HG03442 (cell line): ENCODE data around the gene ANKRD6.
"Not testable (repeated sequence)": the region's sequence is repeated elsewhere in the genome, so short reads cannot be mapped to it uniquely, and the experiment has no call there.

ENCODE experiments used
- ATAC-seq: cut with Tn5 transposase; IDR thresholded peaks from one replicate; pipeline ENCODE4 v1.9.1; 2021; ENCODE audit warnings: mild to moderate bottlenecking, moderate library complexity; ENCODE audit not compliant: unreplicated experiment

The ANKRD6 gene

GRCh38 chr6:89641581-89641980 is 208.6 kb downstream of the ANKRD6 start:
- ATAC-seq, result not testable (repeated sequence)

GRCh38 chr6:89642956-89643355 is 210.0 kb downstream of the ANKRD6 start:
- ATAC-seq, result no peak

- ATAC-seq, result no peak
Measured at GRCh38 chr6:89643406-89643805, 210.5 kb downstream of the ANKRD6 start.

- ATAC-seq, result no peak
Measured at GRCh38 chr6:89644864-89645263, 211.9 kb downstream of the ANKRD6 start.

GRCh38 chr6:89649682-89650081 is 216.7 kb downstream of the ANKRD6 start:
- ATAC-seq, result no peak

- no peak for ATAC-seq
Measured at GRCh38 chr6:89650579-89650978, 217.6 kb downstream of the ANKRD6 start.

GRCh38 chr6:89655122-89655521 is 222.2 kb downstream of the ANKRD6 start:
- ATAC-seq, result no peak

- no peak for ATAC-seq
Measured at GRCh38 chr6:89657445-89658158, 224.7 kb downstream of the ANKRD6 start.

- ATAC-seq, result no peak
Measured at GRCh38 chr6:89660981-89661380, 228.0 kb downstream of the ANKRD6 start.

GRCh38 chr6:89661559-89661958 is 228.6 kb downstream of the ANKRD6 start:
- ATAC-seq, result no peak

GRCh38 chr6:89662659-89663223 is 229.8 kb downstream of the ANKRD6 start:
- no peak for ATAC-seq

- ATAC-seq, result no peak
Measured at GRCh38 chr6:89667872-89668556, 235.1 kb downstream of the ANKRD6 start.

- ATAC-seq, result no peak
Measured at GRCh38 chr6:89669002-89669401, 236.1 kb downstream of the ANKRD6 start.

GRCh38 chr6:89670935-89671565 is 238.1 kb downstream of the ANKRD6 start:
- ATAC-seq, result no peak

GRCh38 chr6:89675949-89676748 is 243.2 kb downstream of the ANKRD6 start:
- no peak for ATAC-seq

GRCh38 chr6:89678531-89678930 is 245.6 kb downstream of the ANKRD6 start:
- ATAC-seq, result no peak

GRCh38 chr6:89679215-89680120 is 246.5 kb downstream of the ANKRD6 start:
- ATAC-seq, result no peak

- no peak for ATAC-seq
Measured at GRCh38 chr6:89680150-89680549, 247.2 kb downstream of the ANKRD6 start.

- ATAC-seq, result no peak
Measured at GRCh38 chr6:89680551-89680950, 247.6 kb downstream of the ANKRD6 start.
